Liver (tissue), 3 donors: ENCODE results near the gene RPH3AL.
A peak's percentile ranks its signal among the peaks of the same experiment; 100 is the strongest.
"Not testable (repeated sequence)": the region's sequence is repeated elsewhere in the genome, so short reads cannot be mapped to it uniquely, and the experiment has no call there.

ENCODE experiments used
- CTCF ChIP-seq: fragments of 150-350 bp; IDR thresholded peaks from 2 replicates; pipeline ENCODE4 v1.5.1; 2017; ENCODE audit warnings: improper control_type of control experiment, low read depth, low read length; ENCODE audit not compliant: missing input control
- EGR1 ChIP-seq, 2 donors: IDR thresholded peaks; 2 replicates each; pipeline ENCODE4 v1.6.1; 2016 to 2018; ENCODE audit warnings: antibody characterized with exemption in 2 of 2, low read depth in 2 of 2
- FOXA1 ChIP-seq: IDR thresholded peaks from 2 replicates; pipeline ENCODE4 v1.6.1; 2016; ENCODE audit warnings: antibody characterized with exemption
- GABPA ChIP-seq, 2 donors: IDR thresholded peaks in 1 of 2; conservative IDR thresholded peaks in 1 of 2; 2 replicates each; pipeline ENCODE4 v1.6.1; 2016; ENCODE audit warnings: antibody characterized with exemption in 2 of 2, mild to moderate bottlenecking in 1 of 2, moderate library complexity in 1 of 2
- MAX ChIP-seq: IDR thresholded peaks from 2 replicates; pipeline ENCODE4 v1.6.1; 2016; ENCODE audit warnings: antibody characterized with exemption
- RAD21 ChIP-seq, 2 donors: IDR thresholded peaks; 2 replicates each; pipeline ENCODE4 v1.6.1; 2016; ENCODE audit warnings: antibody characterized with exemption in 2 of 2, mild to moderate bottlenecking in 2 of 2
- REST ChIP-seq: IDR thresholded peaks from 2 replicates; pipeline ENCODE4 v1.6.1; 2016; ENCODE audit warnings: antibody characterized with exemption, mild to moderate bottlenecking
- RXRA ChIP-seq, 2 donors: IDR thresholded peaks; 2 replicates each; pipeline ENCODE4 v1.6.1; 2017 to 2018; ENCODE audit warnings: antibody characterized with exemption in 2 of 2, mild to moderate bottlenecking in 1 of 2
- SP1 ChIP-seq: IDR thresholded peaks from 2 replicates; pipeline ENCODE4 v1.6.1; 2018; ENCODE audit warnings: antibody characterized with exemption, mild to moderate bottlenecking
- TAF1 ChIP-seq: conservative IDR thresholded peaks from 2 replicates; pipeline ENCODE4 v1.6.1; 2016; ENCODE audit warnings: antibody characterized with exemption, mild to moderate bottlenecking
- YY1 ChIP-seq: IDR thresholded peaks from 2 replicates; pipeline ENCODE4 v1.6.1; 2016; ENCODE audit warnings: antibody characterized with exemption, mild to moderate bottlenecking
- TF ChIP-seq, protein P1 (sequence below): IDR thresholded peaks from 2 replicates; pipeline ENCODE4 v1.6.1; 2016; ENCODE audit warnings: antibody characterized with exemption
- TF ChIP-seq, protein P2 (sequence below): IDR thresholded peaks from 2 replicates; pipeline ENCODE4 v1.6.1; 2016; ENCODE audit warnings: antibody characterized with exemption
- donor health status: healthy.
- donor health status: healthy.

GRCh38 chr17:315399-315798 is 37.2 kb downstream of the RPH3AL start:
- not testable (repeated sequence) for TF ChIP-seq CTCF; REST; FOXA1; YY1; GABPA (IDR thresholded peaks at IDR 0.05 in 1 of 2, conservative IDR thresholded peaks at IDR 0.05 in 1 of 2); EGR1 (IDR thresholded peaks at IDR 0.05; ENCODE audit: low read depth in 2 of 2); TAF1; RAD21 (IDR thresholded peaks at IDR 0.05); MAX
- TF ChIP-seq SP1 (peak; percentile 35), RXRA (IDR thresholded peaks at IDR 0.05) (peak; percentile 80 to 92)
- TF ChIP-seq, protein P1, sequence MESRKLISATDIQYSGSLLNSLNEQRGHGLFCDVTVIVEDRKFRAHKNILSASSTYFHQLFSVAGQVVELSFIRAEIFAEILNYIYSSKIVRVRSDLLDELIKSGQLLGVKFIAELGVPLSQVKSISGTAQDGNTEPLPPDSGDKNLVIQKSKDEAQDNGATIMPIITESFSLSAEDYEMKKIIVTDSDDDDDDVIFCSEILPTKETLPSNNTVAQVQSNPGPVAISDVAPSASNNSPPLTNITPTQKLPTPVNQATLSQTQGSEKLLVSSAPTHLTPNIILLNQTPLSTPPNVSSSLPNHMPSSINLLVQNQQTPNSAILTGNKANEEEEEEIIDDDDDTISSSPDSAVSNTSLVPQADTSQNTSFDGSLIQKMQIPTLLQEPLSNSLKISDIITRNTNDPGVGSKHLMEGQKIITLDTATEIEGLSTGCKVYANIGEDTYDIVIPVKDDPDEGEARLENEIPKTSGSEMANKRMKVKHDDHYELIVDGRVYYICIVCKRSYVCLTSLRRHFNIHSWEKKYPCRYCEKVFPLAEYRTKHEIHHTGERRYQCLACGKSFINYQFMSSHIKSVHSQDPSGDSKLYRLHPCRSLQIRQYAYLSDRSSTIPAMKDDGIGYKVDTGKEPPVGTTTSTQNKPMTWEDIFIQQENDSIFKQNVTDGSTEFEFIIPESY: not testable (repeated sequence)
- TF ChIP-seq, protein P2, sequence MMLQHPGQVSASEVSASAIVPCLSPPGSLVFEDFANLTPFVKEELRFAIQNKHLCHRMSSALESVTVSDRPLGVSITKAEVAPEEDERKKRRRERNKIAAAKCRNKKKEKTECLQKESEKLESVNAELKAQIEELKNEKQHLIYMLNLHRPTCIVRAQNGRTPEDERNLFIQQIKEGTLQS: not testable (repeated sequence)
